Adipocyte (in vitro differentiated cells): ENCODE measurements around the gene MTA3.
A peak's percentile ranks its signal among the peaks of the same experiment; 100 is the strongest.

Source experiments
- DNase-seq: peaks from one replicate; pipeline ENCODE4 v3.0.0-alpha.2; 2015; ENCODE audit warnings: low read depth
- H3K27me3 ChIP-seq: replicated peaks from 2 replicates; pipeline ENCODE4 v1.7.0; 2013; ENCODE audit warnings: mild to moderate bottlenecking, low read length, moderate library complexity; ENCODE audit not compliant: control insufficient read depth, insufficient read depth
- H3K36me3 ChIP-seq: 2 replicates; pipeline ENCODE4 v1.7.0; 2013; ENCODE audit warnings: low read length, mild to moderate bottlenecking, moderate library complexity; ENCODE audit not compliant: control insufficient read depth, insufficient read depth, severe bottlenecking
- H3K4me1 ChIP-seq: 2 replicates; pipeline ENCODE4 v1.7.0; 2013; ENCODE audit warnings: mild to moderate bottlenecking, low read length, moderate library complexity; ENCODE audit not compliant: control insufficient read depth, insufficient read depth
- H3K4me3 ChIP-seq: 2 replicates; pipeline ENCODE4 v1.7.0; 2013; ENCODE audit warnings: mild to moderate bottlenecking, low read length, moderate library complexity
- H3K9ac ChIP-seq: 2 replicates; pipeline ENCODE4 v1.7.0; 2013; ENCODE audit warnings: mild to moderate bottlenecking, low read length, moderate library complexity
- H3K9me3 ChIP-seq: 2 replicates; pipeline ENCODE4 v1.7.0; 2013; ENCODE audit warnings: mild to moderate bottlenecking, low read length, moderate library complexity; ENCODE audit not compliant: control insufficient read depth

Gene MTA3

DNA sequence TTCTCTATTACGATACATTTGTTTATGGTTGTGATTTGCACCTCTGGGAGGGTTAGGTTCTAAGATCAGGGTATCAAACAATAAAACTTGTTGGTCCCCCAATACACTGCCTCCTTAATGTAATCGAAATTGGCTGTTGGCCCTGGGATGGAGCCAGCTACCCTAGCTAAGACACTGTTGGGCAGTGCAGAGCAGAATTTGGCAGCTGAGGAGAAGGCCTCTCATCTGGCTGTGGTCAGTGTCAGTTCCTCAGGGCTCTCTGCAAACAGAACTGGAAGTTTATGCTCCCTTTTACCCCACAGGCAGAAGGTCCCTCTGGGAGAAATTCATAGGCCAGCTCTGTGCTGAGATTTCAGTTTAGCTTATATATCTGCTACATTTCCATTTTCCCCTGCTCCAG lies 232.5 kb downstream of the MTA3 start:
- Histone ChIP-seq H3K27me3 (no peaks in the 10 kb centered on the region), H3K4me1 (peaks cover 18% of the 10 kb centered on the region), H3K9me3 (no peaks in the 10 kb centered on the region), H3K9ac (peak overlapping the region; percentile 27), H3K36me3 (no peaks in the 10 kb centered on the region), H3K4me3 (no peak overlapping the region)
- DNase-seq, result no peak

DNA sequence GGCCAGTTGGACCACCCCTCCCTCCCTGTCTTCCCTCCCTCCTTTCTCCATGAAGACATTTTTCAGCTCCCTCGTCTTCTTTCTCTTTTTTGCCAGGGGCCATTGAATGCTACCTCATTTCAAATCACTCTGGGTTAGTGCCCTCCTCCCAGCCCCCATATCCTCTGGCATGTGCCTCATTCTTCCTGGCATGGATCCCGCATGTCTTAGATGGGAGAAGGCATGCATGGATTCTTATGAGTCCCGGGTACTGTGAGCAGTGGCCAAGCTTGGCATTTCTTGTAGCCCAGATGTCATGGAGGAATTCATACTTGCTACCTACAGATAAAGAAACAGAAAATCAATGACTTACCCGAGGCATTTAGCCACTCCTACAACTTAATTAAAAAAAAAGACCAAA lies 232.9 kb downstream of the MTA3 start:
- Histone ChIP-seq H3K9me3 (no peaks in the 10 kb centered on the region), H3K36me3 (no peaks in the 10 kb centered on the region), H3K27me3 (no peaks in the 10 kb centered on the region), H3K4me3 (peak overlapping the region; percentile 30), H3K4me1 (peaks cover 18% of the 10 kb centered on the region), H3K9ac (peak overlapping the region; percentile 27)
- DNase-seq, result peak; percentile 51

GRCh38 chr2:42802150-42802549 lies 233.7 kb downstream of the MTA3 start:
- H3K9me3 ChIP-seq, result no peaks in the 10 kb centered on the region

DNA sequence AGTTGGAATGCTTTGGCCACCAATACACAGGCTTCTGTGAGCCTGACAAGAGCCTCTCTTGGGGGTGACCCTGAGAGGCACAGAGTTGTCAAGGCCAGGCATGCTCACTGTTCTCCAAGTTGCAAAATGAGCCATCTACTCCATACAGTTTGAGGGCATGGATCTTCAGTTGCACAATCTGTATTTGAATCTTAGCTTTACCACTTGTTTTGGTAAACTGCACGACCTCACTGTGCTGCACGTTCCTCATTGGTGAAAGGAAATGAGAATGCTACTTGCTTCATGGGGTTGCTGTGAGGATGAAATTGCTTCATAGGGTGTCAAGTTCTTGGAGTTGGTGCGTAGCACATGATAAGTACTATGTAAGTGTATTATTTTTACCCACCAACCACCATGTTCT lies 235.9 kb downstream of the MTA3 start:
- no peaks in the 10 kb centered on the region for H3K9me3 ChIP-seq
- no peak overlapping the region for H3K4me3 ChIP-seq
- peak; percentile 64 for DNase-seq
- no peaks in the 10 kb centered on the region for H3K27me3 ChIP-seq
- peaks cover 24% of the 10 kb centered on the region for H3K4me1 ChIP-seq
- no peaks in the 10 kb centered on the region for H3K36me3 ChIP-seq
- no peak overlapping the region for H3K9ac ChIP-seq

More at GRCh38 chr2:42802150-42802549, 233.7 kb downstream of the MTA3 start:
- no peak overlapping the region for H3K9ac ChIP-seq
- DNase-seq, result no peak
- H3K4me3 ChIP-seq, result no peak overlapping the region
- H3K4me1 ChIP-seq, result peaks cover 18% of the 10 kb centered on the region
- H3K36me3 ChIP-seq, result no peaks in the 10 kb centered on the region
- H3K27me3 ChIP-seq, result no peaks in the 10 kb centered on the region

DNA sequence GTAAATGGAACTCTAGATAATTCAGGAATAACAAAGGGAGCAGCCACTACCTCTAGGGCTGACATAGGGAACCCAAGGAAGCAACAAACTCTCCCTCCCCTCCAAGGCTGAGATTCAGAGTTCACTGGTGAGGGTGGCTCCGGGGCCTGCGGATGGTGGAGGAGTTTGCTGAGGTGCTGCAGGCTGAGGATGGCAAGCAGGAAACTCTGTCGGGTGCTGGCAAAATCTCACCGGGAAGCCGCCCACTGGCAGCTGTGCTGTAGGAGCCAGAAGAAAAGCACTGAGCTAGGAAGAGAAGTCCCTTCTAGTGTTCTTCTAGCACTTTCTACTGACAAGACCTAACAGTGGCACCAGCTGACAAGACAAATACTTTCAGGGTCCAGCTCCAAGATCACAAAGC lies 236.5 kb downstream of the MTA3 start:
- Histone ChIP-seq H3K9ac (no peak overlapping the region), H3K9me3 (no peaks in the 10 kb centered on the region), H3K4me1 (peaks cover 25% of the 10 kb centered on the region), H3K4me3 (no peak overlapping the region), H3K27me3 (no peaks in the 10 kb centered on the region), H3K36me3 (no peaks in the 10 kb centered on the region)
- DNase-seq, result no peak
